ENCODE measurements around the gene SLC1A3.

- TF ChIP-seq CTCF (IDR thresholded peaks at IDR 0.05; ENCODE audit: low read depth, low read length) (no peak), EZH2phosphoT487 (IDR thresholded peaks at IDR 0.05; ENCODE audit: low read depth) (no peak)
Measured at GRCh38 chr5:36691226-36691625, 84.8 kb downstream of the SLC1A3 start.

All from OCI-LY3 (cell line).